Measurements from ENCODE around the gene LENG9. TPM values are rescaled to one million over a fixed set of nuclear protein-coding genes. Genes with fewer than 3 reads are reported as not detected.
A peak's percentile ranks its signal among the peaks of the same experiment; 100 is the strongest.

The LENG9 gene
- total and polyA plus RNA-seq, 2 of the 13 experiments (the other 11 are each of a cell fraction or from before 2014, with no cell fraction given), result 0.75 to 2.9 TPM

DNA sequence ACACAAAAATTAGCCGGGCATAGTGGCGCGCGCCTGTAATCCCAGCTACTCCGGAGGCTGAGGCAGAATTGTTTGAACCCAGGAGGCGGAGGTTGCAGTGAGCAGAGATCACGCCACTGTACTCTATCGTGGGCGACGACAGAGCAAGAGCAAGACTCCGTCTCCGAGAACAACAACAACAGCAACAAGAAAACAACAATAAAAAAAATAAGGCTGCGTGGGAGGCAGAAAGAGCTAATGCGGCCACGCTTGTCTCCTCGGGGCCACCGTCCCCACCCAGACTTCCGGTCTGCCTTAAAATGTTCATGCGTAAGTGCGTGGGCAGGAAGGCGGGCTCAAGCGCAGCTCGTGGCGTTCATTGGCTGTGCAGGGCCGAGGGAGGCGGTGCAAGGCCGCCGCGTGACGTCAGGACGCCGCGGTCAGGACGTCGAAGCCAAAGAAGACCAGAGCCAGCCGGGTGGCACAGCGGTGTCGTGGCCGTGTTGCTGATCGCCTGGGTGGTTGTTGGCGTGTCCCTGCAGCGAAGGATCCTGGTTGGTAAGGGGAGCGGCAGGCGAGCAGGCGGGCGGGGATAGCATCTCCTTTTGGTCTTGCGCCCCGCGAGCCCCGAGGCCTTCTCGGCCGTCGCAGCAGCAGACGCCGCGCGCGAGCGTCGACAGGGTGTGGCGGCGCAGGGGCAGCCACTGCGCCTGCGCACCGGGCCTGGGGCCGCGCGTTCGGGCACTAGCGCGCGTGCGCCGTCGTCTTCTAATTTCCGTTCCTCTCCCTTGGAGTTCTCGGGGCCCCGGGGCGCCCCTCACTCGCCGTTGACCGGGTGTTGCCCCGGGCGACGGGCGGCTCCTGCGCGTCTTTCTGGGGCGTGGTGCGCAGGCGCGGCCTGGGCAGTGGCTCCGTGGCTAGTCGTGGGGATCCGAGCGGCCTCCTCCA, 14.5 kb downstream of the LENG9 start, which contains the start of gene LENG8 (continued):
- TF ChIP-seq, protein P1, sequence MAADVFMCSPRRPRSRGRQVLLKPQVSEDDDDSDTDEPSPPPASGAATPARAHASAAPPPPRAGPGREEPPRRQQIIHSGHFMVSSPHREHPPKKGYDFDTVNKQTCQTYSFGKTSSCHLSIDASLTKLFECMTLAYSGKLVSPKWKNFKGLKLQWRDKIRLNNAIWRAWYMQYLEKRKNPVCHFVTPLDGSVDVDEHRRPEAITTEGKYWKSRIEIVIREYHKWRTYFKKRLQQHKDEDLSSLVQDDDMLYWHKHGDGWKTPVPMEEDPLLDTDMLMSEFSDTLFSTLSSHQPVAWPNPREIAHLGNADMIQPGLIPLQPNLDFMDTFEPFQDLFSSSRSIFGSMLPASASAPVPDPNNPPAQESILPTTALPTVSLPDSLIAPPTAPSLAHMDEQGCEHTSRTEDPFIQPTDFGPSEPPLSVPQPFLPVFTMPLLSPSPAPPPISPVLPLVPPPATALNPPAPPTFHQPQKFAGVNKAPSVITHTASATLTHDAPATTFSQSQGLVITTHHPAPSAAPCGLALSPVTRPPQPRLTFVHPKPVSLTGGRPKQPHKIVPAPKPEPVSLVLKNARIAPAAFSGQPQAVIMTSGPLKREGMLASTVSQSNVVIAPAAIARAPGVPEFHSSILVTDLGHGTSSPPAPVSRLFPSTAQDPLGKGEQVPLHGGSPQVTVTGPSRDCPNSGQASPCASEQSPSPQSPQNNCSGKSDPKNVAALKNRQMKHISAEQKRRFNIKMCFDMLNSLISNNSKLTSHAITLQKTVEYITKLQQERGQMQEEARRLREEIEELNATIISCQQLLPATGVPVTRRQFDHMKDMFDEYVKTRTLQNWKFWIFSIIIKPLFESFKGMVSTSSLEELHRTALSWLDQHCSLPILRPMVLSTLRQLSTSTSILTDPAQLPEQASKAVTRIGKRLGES (CRISPR knock-in tag; IDR thresholded peaks at IDR 0.05; ENCODE audit: borderline replicate concordance), result no peak
- TF ChIP-seq SP140L (CRISPR knock-in tag; IDR thresholded peaks at IDR 0.05; ENCODE audit: borderline replicate concordance) (no peak), NFIC (IDR thresholded peaks at IDR 0.05; ENCODE audit: low read length) (no peak), DPF2 (CRISPR knock-in tag; IDR thresholded peaks at IDR 0.05; ENCODE audit: borderline replicate concordance, low read depth) (no peak), BHLHE40 (IDR thresholded peaks at IDR 0.05; ENCODE audit: low read length) (no peak; the same call in 1 of the 2 replicates), HNF4G (IDR thresholded peaks at IDR 0.05; ENCODE audit: borderline replicate concordance, low read depth, low read length) (no peak), HNF4G (CRISPR knock-in tag; IDR thresholded peaks at IDR 0.05; ENCODE audit: borderline replicate concordance, low read depth) (peak; percentile 75; the same call in 1 of the 2 replicates), ZNF558 (CRISPR knock-in tag; IDR thresholded peaks at IDR 0.05; ENCODE audit: borderline replicate concordance) (peak; percentile 82; the same call in 1 of the 2 replicates), TRIM24 (CRISPR knock-in tag; IDR thresholded peaks at IDR 0.05) (no peak), ZNF264 (CRISPR knock-in tag; IDR thresholded peaks at IDR 0.05) (no peak), MBD4 (IDR thresholded peaks at IDR 0.05; ENCODE audit: borderline replicate concordance, low read length) (no peak), ZNF564 (CRISPR knock-in tag; IDR thresholded peaks at IDR 0.05) (no peak), FOXA1 (IDR thresholded peaks at IDR 0.05) (no peak), FOXA1 (CRISPR knock-in tag; IDR thresholded peaks at IDR 0.05) (no peak), ZSCAN22 (CRISPR knock-in tag; IDR thresholded peaks at IDR 0.05) (0 out of 2 replicates have a peak, but pooled peaks have one; percentile 19)
- TF ChIP-seq, protein P2, sequence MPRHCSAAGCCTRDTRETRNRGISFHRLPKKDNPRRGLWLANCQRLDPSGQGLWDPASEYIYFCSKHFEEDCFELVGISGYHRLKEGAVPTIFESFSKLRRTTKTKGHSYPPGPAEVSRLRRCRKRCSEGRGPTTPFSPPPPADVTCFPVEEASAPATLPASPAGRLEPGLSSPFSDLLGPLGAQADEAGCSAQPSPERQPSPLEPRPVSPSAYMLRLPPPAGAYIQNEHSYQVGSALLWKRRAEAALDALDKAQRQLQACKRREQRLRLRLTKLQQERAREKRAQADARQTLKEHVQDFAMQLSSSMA (CRISPR knock-in tag; IDR thresholded peaks at IDR 0.05), result peak; percentile 89; the same call in 1 of the 2 replicates
- TF ChIP-seq, protein P3, sequence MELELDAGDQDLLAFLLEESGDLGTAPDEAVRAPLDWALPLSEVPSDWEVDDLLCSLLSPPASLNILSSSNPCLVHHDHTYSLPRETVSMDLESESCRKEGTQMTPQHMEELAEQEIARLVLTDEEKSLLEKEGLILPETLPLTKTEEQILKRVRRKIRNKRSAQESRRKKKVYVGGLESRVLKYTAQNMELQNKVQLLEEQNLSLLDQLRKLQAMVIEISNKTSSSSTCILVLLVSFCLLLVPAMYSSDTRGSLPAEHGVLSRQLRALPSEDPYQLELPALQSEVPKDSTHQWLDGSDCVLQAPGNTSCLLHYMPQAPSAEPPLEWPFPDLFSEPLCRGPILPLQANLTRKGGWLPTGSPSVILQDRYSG (CRISPR knock-in tag; IDR thresholded peaks at IDR 0.05), result no peak
- TF ChIP-seq, protein P4, sequence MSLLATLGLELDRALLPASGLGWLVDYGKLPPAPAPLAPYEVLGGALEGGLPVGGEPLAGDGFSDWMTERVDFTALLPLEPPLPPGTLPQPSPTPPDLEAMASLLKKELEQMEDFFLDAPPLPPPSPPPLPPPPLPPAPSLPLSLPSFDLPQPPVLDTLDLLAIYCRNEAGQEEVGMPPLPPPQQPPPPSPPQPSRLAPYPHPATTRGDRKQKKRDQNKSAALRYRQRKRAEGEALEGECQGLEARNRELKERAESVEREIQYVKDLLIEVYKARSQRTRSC (CRISPR knock-in tag; IDR thresholded peaks at IDR 0.05; ENCODE audit: low read depth), result peak; percentile 94; the same call in 1 of the 2 replicates
- TF ChIP-seq, protein P5, sequence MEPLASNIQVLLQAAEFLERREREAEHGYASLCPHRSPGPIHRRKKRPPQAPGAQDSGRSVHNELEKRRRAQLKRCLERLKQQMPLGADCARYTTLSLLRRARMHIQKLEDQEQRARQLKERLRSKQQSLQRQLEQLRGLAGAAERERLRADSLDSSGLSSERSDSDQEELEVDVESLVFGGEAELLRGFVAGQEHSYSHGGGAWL (CRISPR knock-in tag; IDR thresholded peaks at IDR 0.05), result peak; percentile 78
- TF ChIP-seq, protein P6, sequence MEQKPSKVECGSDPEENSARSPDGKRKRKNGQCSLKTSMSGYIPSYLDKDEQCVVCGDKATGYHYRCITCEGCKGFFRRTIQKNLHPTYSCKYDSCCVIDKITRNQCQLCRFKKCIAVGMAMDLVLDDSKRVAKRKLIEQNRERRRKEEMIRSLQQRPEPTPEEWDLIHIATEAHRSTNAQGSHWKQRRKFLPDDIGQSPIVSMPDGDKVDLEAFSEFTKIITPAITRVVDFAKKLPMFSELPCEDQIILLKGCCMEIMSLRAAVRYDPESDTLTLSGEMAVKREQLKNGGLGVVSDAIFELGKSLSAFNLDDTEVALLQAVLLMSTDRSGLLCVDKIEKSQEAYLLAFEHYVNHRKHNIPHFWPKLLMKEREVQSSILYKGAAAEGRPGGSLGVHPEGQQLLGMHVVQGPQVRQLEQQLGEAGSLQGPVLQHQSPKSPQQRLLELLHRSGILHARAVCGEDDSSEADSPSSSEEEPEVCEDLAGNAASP (CRISPR knock-in tag; IDR thresholded peaks at IDR 0.05; ENCODE audit: borderline replicate concordance), result peak; percentile 49; the same call in 1 of the 2 replicates

Measured in HepG2 (cell line).